AML-193 (cell line): Measurements from ENCODE around the gene MPDU1.

Experiments
- DNase-seq, 2 experiments: peaks; one replicate each; lab custom pipeline; 2025; lab: John Stamatoyannopoulos, UW

MPDU1 gene

DNA sequence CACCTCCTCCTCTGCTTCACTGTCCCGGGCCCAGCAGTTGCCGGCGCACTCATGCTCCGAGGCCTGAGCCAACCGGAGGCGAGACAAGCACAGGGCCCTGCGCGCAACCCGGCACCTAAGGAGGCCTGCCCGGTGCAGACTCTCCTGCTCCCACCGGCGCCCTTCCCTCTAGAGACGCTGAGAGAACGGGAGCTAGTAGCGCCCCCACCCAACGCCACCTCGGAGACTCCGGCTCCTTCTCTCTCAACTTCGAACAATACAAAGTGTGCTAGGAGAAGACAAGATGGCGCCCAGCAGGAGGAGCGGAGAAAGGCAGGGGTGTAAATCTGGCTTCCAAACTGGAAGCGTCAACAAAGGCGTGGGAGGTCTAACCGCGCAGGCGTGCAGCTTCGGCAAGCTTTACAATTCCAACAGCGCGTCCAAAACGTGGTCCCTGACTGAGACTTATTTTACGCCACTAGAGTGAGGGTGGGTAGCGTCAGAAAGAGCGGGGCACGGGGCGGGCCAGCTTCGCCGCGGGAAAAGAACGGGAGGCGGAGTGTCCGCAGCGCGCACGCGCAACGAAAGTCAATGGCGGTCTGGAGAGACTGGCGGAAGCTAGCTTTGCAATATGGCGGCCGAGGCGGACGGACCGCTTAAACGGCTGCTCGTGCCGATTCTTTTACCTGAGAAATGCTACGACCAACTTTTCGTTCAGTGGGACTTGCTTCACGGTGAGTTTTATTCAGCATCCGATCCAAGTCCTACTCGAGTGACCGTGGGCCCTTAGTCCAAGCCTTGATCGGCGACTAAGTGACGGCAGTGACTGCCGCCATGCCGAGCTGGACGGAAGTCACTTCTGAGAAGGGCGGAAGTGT is at the start of gene MPDU1:
MPDU1 (plus strand) TSS at position 600 of the 857 bp plus-strand sequence; CDS start at position 611, 11 bp downstream.
- peak; percentile 54 to 83 for DNase-seq

DNA sequence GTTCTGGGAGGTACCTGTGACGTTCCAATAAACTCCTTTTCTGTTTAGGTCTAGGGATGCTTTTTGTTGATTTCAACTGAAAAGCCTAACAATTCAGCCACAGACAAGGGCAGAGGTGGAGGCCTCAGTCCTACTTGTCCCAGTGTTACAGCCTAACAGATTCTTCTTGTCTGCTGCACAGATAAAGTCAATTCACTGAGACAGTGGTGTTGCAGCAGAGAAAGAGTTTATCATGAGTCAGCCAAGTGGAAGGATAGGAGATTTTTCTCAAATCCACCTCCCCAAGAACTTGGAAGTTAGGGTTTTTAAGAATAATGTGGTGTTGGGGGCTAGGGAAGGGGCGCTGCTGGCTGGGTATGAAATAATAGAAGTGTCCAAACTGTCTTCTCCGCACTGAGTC is 45.6 kb upstream of the MPDU1 start:
- no peak for DNase-seq

DNA sequence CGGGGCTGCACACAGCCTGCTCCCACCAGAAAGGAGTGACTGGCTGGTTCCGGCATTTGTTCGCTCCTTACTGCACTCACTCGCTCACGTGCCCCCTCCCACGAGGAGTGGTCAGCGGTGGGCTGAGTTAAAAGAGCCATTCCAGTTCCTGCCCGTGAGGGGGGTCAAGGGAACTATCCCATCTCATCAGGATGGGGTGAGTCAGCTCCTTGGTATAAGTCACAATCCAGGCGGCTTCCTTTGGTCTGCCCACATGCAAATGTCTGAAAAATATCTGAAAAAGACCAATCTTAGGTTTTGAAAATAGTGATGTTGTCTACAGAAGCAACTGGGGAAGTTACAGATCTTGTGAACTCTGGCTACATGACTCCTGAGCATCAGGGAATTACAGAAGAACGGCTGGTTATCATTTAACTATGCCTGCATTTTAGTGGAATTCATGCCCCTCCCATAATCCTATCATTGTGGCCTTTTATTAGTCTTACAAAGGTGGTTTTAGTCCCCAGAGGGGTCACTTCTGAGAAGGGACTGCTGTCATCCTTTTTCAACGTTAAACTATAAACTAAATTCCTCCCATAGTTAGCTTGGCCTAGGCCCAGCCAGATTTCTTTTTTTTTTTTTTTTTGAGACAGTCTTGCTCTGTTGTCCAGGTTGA is 44.6 kb upstream of the MPDU1 start:
- DNase-seq: no peak

DNA sequence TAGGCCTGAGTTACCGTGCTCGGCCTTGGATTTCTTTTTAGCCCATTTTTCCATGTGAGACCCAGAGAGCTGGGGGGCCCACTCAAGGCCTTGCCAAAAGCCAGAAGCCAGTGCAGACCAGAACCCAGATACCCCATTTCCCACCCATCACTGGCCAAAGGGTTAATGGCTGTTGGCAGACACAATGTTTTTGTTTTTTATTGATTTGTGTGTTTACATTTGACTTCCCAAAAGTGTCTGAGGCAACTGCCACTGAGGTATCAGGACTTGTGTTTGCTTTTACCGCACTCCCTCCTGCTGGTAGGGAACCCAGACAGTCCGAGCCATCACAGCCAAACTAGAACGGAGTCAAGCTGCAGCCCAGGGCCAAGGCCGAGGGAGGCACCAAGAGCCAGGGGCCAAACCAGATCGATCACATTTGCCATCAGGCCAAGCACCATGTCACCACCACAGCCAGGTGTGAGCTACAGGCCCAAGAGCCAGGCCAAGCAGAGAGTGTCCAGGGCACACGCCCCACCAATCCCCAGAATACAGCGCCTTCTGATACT is 42.5 kb upstream of the MPDU1 start:
- no peak for DNase-seq

DNA sequence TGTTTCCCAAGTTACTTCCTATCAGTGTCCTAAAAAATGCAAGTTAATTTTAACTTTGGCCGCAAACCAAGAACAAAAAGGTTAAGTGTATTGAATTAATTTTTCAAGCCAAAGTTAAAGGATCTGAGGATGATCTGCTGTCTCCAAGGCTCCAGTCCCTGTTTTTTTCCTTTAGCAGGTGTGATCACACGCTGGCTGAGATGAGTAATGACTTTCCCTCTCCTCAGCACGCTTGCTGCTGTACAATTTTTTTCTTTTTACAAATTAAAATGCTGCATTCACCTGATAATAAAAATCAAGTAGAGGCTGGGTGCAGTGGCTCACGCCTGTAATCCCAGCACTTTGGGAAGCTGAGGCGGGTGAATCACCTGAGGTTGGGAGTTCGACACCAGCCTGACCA is 38.7 kb upstream of the MPDU1 start:
- DNase-seq: no peak

DNA sequence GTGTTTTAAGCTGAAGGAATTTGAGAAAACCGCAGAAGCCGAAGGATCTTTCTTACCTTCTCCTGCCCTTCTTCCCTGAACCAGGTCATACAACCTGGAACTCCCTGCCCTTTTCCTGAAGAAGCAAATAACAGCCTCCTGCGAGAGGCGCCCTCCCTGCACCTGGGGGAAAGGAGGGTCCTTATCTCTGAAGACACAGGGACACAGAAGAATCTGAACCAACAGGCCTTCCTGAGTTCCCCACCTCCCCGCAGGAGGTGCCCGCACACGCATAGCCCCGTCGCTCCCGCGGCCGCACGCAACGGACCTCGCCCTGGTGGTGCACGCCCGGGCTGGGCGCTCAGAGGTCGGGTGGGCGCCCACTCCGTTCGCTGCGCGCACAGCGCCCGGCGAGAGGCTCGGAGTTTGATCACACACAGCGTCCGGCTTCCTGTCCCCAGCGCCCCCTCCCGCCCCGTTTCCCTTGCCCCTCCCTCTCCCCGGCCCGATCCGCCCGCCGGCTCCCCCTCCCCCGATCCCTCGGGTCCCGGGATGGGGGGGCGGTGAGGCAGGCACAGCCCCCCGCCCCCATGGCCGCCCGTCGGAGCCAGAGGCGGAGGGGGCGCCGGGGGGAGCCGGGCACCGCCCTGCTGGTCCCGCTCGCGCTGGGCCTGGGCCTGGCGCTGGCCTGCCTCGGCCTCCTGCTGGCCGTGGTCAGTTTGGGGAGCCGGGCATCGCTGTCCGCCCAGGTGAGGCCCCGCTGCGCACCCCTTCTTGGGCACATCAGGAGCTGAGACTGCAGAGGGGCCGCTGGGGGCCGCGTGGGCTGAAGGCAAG is 34.9 kb upstream of the MPDU1 start, which contains the start of gene TNFSF12:
TNFSF12 (plus strand) TSS at position 474 of the 816 bp plus-strand sequence; CDS start at position 570, 96 bp downstream.
- DNase-seq: no peak

DNA sequence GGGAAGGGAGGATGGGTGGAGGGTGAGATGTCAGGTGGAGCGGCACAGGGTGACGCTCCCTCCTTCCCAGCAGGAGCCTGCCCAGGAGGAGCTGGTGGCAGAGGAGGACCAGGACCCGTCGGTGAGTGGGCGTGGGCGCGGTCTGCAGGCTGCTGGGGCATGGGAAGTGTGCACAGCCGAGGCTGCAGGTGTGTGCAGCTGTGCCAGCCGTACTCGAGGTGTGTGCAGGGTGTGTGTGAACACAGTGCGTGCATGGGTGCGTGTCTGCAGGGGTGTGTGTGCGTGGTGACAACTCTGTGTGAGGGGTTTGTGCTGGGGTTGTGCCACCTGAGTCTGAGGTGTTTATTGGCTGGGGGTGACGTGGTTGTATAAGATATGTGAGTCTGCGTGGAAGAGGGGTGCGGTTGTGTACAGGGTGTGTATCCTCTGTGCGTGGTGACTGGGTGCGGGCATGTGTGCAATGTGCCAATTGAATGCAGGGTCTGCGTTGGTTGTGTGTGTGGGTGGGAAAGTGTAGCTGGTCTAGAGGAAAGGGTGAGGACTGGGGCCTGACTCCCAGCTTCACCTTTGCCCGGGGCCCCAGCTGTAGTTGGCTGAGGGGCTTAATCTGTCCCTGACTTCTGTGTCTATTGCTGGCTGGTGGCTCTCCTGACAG is 34.1 kb upstream of the MPDU1 start:
- DNase-seq: no peak

DNA sequence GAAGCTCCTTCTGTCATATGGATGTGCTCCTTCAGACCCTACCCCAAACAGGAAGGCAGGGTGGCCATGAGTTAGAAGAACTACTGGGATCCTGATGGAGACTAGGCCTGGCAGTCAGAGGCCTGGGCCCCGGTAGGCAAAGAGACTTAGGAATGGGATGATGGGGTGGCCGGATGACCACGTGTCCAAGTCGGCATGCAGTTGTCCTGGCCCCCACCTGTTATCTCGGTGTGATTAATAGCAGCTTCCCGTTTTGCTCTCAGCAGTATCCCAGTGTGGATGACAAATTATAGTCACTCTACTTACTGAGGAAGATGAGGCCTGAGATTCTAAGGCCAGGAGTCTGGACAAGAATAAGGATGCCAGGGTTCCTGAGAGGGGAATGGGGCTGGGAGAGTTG is 33.3 kb upstream of the MPDU1 start:
- no peak for DNase-seq

DNA sequence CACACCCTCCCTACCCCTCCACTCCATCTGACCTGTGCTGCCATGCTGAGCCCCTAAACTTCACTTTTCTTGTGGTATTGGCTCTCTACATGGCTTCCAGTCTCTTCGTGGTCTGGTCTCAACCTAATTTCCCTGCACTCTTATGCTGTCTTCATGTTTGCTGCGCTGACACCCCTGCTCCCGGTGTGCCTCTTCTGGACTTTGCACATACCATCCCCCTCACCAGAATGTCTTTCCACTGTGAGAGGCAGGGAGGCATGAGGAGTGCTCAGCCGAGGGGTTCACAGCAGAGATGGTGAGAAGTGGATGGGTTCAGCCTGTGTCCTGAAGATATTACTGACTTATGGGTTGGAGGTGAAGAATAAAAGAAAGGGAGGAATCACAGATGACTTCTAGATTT is 32.3 kb upstream of the MPDU1 start:
- no peak for DNase-seq

DNA sequence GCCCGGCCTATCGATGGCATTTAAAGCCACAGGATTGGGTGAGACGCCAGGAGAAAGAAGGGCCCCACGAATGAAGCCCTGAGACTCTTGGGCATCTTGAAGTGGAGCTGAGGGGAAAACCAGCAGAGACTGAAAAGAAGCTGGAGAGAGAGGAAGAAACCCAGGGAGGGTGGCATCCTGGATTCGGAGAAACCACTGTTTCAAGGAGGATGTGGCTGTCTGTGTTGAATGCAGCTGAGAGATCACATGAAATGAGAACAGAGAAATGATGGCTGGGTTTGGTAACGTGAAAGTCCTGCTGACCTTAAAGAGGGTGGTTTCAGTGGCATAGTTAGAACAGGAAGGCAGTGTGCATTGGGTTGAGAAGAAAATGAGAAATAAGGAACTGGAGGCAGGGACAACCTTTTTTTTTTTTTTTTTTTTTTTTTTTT is 31.0 kb upstream of the MPDU1 start:
- peak; percentile 76 for DNase-seq

DNA sequence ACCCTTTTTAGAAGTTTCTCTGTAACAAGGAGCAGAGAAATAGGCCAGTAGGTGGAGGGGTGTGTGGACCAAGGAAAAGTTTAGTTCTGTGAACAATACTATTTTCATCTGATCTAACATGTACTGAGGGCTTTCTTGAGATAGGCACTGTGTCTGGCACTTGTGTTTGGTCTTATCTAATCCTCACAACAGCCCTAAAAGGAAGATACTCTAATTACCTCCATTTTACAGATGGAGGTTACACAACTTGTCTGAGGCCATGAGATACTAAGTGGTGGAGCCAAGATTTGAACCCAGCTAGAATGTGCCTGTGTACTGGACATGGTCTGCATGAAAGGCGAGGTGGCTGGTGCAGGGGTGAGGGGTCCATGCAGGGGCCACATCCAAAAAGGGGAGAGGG is 30.3 kb upstream of the MPDU1 start:
- no peak for DNase-seq

DNA sequence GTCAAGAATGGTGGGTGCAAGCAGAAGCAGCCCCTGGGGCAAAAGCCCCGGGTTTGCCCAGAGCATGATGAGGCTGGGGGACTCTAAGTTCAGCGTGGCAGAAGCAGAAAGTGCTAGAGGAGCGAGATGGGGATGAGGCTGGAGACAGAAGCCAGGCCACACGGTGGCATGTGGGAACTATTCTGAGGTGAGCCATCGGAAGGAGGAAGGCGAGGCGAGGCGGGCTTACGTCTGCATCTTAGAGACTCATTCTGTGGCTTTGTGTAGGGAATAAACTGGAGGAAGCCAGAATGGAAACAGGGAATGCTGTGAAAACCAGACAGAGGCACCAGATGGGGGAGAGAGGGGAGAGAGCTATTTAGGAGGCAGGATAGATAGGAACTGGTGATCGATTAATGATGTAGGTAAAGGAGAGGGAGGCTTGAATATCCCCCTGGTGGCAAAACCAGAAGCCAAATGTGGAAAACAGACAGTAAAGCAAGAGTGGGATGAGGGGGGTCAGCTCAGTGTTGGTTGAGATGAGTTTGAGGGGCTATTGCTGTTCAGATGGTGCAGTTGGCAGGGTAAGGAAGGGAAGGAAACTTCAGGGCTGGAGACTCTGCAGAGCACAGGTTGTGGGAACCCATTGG is 28.2 kb upstream of the MPDU1 start:
- DNase-seq: no peak

DNA sequence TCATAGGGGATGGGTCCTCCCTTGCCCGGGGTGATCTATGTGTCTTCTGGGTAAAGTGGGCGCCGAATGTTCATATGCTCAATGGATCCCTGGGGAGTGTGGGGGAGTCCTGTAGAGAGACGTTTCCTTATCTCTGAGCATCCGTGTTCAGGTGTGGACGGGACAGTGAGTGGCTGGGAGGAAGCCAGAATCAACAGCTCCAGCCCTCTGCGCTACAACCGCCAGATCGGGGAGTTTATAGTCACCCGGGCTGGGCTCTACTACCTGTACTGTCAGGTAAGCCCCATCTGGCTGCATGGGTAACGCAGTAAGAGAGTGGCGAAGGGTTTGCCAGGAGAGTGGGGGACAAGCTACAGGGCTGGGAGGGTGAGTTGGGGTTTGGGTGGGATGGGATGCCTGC is 27.0 kb upstream of the MPDU1 start:
- no peak for DNase-seq

DNA sequence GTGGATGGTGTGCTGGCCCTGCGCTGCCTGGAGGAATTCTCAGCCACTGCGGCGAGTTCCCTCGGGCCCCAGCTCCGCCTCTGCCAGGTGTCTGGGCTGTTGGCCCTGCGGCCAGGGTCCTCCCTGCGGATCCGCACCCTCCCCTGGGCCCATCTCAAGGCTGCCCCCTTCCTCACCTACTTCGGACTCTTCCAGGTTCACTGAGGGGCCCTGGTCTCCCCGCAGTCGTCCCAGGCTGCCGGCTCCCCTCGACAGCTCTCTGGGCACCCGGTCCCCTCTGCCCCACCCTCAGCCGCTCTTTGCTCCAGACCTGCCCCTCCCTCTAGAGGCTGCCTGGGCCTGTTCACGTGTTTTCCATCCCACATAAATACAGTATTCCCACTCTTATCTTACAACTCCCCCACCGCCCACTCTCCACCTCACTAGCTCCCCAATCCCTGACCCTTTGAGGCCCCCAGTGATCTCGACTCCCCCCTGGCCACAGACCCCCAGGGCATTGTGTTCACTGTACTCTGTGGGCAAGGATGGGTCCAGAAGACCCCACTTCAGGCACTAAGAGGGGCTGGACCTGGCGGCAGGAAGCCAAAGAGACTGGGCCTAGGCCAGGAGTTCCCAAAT is 26.4 kb upstream of the MPDU1 start:
- no peak for DNase-seq

DNA sequence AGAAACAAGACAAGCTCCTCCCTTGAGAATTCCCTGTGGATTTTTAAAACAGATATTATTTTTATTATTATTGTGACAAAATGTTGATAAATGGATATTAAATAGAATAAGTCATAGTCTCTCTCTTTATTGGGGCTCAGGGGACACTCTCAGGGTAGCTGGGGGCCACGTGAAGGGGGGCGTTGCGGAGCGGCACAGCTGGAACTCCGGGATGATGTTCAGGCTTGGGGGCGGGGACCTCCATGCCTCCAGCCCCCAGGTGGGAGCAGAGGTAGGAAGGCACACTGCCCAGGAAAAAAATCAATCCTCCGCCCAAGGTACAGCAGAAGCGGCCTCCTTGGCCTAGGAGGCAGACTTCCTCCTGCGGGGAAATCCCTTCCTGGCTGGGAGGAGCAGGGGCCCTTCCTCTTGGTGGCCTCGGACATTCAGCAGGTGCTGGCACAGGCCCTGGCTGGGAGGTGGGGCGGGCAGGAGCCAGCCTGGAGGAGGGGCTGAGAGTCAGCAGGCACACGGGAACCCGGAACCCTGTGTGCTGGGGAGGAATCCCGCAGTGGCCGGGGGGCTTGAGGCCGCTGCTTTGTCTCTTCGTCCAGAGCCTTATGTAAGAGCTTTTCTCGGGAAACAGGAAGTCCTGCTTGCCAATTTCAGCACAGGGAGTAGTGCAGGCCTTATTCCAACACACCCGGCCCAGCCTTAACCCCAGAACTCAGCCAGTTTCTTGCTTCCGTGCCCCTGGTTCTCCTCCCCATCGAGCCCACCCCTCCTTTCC is 25.7 kb upstream of the MPDU1 start:
- DNase-seq: peak; percentile 70 to 85

DNA sequence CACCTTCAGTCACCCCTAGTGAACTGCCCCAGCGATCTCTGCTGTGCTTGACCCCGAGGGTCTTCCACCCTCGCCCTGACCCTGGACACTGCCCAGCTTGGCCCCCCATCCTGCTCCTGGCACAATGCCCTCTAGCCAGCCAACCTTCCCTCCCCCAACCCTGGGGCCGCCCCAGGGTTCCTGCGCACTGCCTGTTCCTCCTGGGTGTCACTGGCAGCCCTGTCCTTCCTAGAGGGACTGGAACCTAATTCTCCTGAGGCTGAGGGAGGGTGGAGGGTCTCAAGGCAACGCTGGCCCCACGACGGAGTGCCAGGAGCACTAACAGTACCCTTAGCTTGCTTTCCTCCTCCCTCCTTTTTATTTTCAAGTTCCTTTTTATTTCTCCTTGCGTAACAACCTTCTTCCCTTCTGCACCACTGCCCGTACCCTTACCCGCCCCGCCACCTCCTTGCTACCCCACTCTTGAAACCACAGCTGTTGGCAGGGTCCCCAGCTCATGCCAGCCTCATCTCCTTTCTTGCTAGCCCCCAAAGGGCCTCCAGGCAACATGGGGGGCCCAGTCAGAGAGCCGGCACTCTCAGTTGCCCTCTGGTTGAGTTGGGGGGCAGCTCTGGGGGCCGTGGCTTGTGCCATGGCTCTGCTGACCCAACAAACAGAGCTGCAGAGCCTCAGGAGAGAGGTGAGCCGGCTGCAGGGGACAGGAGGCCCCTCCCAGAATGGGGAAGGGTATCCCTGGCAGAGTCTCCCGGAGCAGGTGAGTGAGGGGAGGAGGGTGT is 24.9 kb upstream of the MPDU1 start, which contains the start of gene TNFSF13:
TNFSF13 (plus strand) TSS at position 207 of the 776 bp plus-strand sequence; CDS start at position 497, 290 bp downstream.
- DNase-seq: peak; percentile 74 to 82

DNA sequence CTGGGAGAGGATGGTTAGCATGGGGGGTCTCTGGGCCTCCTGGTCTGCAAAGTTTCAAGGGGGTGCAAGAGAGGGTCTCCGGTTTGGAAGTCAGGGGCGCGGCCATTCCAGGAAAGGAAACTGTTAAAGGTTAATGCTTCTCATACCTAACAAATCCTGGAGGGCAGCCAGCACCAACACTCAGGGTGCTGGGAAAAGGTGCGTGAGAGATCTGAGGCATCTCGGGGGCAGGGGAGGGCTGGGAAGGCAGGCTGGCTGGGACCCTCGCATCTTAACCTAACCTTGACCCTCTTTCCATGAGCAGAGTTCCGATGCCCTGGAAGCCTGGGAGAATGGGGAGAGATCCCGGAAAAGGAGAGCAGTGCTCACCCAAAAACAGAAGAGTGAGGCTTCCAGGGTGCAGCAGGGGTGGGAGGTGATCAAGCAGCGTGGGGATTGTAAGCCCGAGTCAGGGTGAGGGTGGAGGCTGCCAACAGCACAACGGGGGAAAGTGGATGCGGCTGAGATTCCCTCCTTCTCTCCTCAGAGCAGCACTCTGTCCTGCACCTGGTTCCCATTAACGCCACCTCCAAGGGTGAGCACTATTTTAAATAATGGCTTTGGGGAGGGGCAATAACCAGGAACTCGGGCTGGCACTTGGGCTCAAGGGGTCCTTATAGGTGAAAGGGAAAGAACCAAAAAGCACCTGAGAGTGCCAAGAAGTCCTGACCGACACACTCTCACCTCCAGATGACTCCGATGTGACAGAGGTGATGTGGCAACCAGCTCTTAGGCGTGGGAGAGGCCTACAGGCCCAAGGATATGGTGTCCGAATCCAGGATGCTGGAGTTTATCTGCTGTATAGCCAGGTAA is 24.1 kb upstream of the MPDU1 start:
- no peak for DNase-seq
